OCI-LY7 (cell line): ENCODE results near the gene GIPC1. TPM values are rescaled to one million over a fixed set of nuclear protein-coding genes. Genes with fewer than 3 reads are reported as not detected.

Source experiments
- BruUV-seq: library from RNA; stranded (reverse); fragments of 400-500 nt; replicated peaks from 2 replicates; lab custom pipeline; 2021; lab: Mats Ljungman, UMichigan
- CTCF ChIA-PET: fragments of 300-600 bp; sonication (Branson Sonifier 250); formaldehyde crosslinking; loops from one replicate; lab custom pipeline; 2022; ENCODE audit warnings: antibody characterized with exemption; ENCODE audit not compliant: unreplicated experiment; lab: Charles Lee
- POLR2A ChIA-PET: fragments of 300-600 bp; sonication (Branson Sonifier 250); formaldehyde crosslinking; loops from one replicate; lab custom pipeline; 2022; ENCODE audit warnings: antibody characterized with exemption; lab: Charles Lee
- DNase-seq: peaks from one replicate; pipeline ENCODE4 v3.0.0-alpha.2; 2015; ENCODE audit warnings: low spot score
- H2AFZ ChIP-seq: fragments of 200-600 bp; sonication (generic), shearing (Covaris generic); 2 replicates; pipeline ENCODE4 v1.6.1; 2014; ENCODE audit warnings: mild to moderate bottlenecking, antibody characterized with exemption, low read length, moderate library complexity
- H3K27ac ChIP-seq: fragments of 200-600 bp; sonication (generic); 2 replicates; pipeline ENCODE4 v1.5.1; 2014; ENCODE audit warnings: mixed run types, low read depth, mild to moderate bottlenecking, moderate library complexity, low read length, inconsistent platforms; ENCODE audit not compliant: poor library complexity, severe bottlenecking
- H3K36me3 ChIP-seq: fragments of 200-600 bp; sonication (generic); 2 replicates; pipeline ENCODE4 v1.6.1; 2014; ENCODE audit warnings: mild to moderate bottlenecking, antibody characterized with exemption, low read length, moderate library complexity, mixed read lengths; ENCODE audit not compliant: insufficient read depth
- H3K4me1 ChIP-seq: fragments of 200-600 bp; sonication (generic); 2 replicates; pipeline ENCODE4 v1.5.1; 2014; ENCODE audit warnings: mild to moderate bottlenecking, low read length; ENCODE audit not compliant: insufficient read depth, poor library complexity, severe bottlenecking
- H3K4me2 ChIP-seq: fragments of 200-600 bp; sonication (generic); 2 replicates; pipeline ENCODE4 v1.6.1; 2014; ENCODE audit warnings: mild to moderate bottlenecking, low read length
- H3K4me3 ChIP-seq: fragments of 200-600 bp; sonication (generic); 2 replicates; pipeline ENCODE4 v1.5.1; 2014; ENCODE audit warnings: mild to moderate bottlenecking, low read depth, low read length; ENCODE audit not compliant: poor library complexity, severe bottlenecking
- H3K79me2 ChIP-seq: fragments of 200-600 bp; sonication (generic); 2 replicates; pipeline ENCODE4 v1.6.1; 2016; ENCODE audit warnings: low read depth, mild to moderate bottlenecking, low read length, moderate library complexity, mixed read lengths; ENCODE audit not compliant: insufficient read depth
- H3K9me2 ChIP-seq: fragments of 200-600 bp; sonication (generic); 2 replicates; pipeline ENCODE4 v1.6.1; 2016; ENCODE audit warnings: mild to moderate bottlenecking, low read length, mixed read lengths; ENCODE audit not compliant: insufficient read depth
- H3K9me3 ChIP-seq: fragments of 200-600 bp; sonication (generic); 2 replicates; pipeline ENCODE4 v1.6.1; 2014; ENCODE audit warnings: mild to moderate bottlenecking, mixed run types, low read length, mixed read lengths
- H4K20me1 ChIP-seq: fragments of 200-600 bp; sonication (generic); 2 replicates; pipeline ENCODE4 v1.6.1; 2014; ENCODE audit warnings: mild to moderate bottlenecking, antibody characterized with exemption, low read length, moderate library complexity, mixed read lengths; ENCODE audit not compliant: insufficient read depth
- EZH2phosphoT487 ChIP-seq: fragments of 200-600 bp; sonication (generic); IDR thresholded peaks from 2 replicates; pipeline ENCODE4 v1.6.1; 2018; ENCODE audit warnings: low read depth, borderline replicate concordance, mild to moderate bottlenecking, mixed run types, antibody characterized with exemption, low read length, moderate library complexity, mixed read lengths
- intact Hi-C: fragments of 100-400 bp; cut with micrococcal nuclease; formaldehyde crosslinking; loops from one replicate; pipeline ENCODE4 v1.10.0; 2022; ENCODE audit not compliant: unreplicated experiment
- total RNA-seq, 2 experiments: library from RNA; depleted of rRNA in 1 of 2; stranded (reverse); fragments of >200 nt in 1 of 2; shearing (Covaris generic) in 1 of 2; gene quantifications; 2 replicates each; pipeline ENCODE4 v1.2.3, GENCODE V29; 2014 to 2022
- TF ChIP-seq, protein P1 (sequence below): fragments of 200-600 bp; sonication (generic); conservative IDR thresholded peaks from 2 replicates; pipeline ENCODE4 v1.5.1; 2014; ENCODE audit warnings: mild to moderate bottlenecking, antibody characterized with exemption, low read length, moderate library complexity, mixed read lengths

GIPC1 gene
- total RNA-seq, 2 experiments from 2014 or later = 18.5 to 38.3 TPM

DNA sequence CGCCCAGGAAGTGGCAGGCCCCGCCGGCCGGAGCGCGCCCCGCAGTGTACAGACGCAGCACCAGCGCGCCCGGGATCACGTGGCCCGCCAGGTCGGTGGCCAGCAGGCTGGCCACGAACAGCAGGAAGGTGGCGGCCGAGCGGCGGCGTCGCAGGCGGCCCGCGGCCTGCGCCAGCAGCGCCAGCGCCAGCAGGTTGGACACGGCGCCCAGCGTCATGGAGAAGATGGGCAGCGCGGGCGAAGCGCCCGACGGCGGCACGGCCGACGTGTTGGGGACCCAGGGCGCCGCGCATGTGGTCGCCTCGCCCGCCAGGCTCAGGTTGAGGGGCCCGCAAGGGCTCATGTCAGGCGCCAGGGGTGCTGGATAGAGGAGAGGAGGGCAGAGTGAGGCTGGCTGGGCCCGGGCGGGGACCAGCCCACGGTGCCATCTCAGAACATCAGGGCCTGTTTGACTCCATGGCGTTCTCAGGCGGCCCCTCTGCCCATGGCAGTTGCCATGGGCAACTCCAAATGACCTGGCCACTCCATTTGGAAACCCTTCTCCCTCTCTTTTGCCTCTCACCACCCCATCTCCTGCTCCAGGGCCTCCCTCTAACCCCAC is 21.8 kb downstream of the GIPC1 start:
- TF ChIP-seq EZH2phosphoT487 = no peak
- TF ChIP-seq, protein P1, sequence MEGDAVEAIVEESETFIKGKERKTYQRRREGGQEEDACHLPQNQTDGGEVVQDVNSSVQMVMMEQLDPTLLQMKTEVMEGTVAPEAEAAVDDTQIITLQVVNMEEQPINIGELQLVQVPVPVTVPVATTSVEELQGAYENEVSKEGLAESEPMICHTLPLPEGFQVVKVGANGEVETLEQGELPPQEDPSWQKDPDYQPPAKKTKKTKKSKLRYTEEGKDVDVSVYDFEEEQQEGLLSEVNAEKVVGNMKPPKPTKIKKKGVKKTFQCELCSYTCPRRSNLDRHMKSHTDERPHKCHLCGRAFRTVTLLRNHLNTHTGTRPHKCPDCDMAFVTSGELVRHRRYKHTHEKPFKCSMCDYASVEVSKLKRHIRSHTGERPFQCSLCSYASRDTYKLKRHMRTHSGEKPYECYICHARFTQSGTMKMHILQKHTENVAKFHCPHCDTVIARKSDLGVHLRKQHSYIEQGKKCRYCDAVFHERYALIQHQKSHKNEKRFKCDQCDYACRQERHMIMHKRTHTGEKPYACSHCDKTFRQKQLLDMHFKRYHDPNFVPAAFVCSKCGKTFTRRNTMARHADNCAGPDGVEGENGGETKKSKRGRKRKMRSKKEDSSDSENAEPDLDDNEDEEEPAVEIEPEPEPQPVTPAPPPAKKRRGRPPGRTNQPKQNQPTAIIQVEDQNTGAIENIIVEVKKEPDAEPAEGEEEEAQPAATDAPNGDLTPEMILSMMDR = no peak
- Histone ChIP-seq H3K4me1 (no peaks in the 10 kb centered on the region), H3K9me3 (no peaks in the 10 kb centered on the region), H3K4me2 (no peak overlapping the region), H2AFZ (no peak overlapping the region), H4K20me1 (no peaks in the 10 kb centered on the region), H3K9me2 (no peaks in the 10 kb centered on the region), H3K36me3 (peaks cover 27% of the 10 kb centered on the region; the same call in 1 of the 2 replicates), H3K4me3 (no peak overlapping the region), H3K79me2 (no peaks in the 10 kb centered on the region), H3K27ac (no peak overlapping the region)
- no peak for DNase-seq
- ChIA-PET CTCF (no interaction called here), POLR2A (no interaction called here)
- BruUV-seq = no TSS peak
- intact Hi-C loops = loop anchor here (1.0 to 2.0 kb wide), 2 partner anchors 21 to 41 kb away; partner anchors contain the start of gene PKN1

DNA sequence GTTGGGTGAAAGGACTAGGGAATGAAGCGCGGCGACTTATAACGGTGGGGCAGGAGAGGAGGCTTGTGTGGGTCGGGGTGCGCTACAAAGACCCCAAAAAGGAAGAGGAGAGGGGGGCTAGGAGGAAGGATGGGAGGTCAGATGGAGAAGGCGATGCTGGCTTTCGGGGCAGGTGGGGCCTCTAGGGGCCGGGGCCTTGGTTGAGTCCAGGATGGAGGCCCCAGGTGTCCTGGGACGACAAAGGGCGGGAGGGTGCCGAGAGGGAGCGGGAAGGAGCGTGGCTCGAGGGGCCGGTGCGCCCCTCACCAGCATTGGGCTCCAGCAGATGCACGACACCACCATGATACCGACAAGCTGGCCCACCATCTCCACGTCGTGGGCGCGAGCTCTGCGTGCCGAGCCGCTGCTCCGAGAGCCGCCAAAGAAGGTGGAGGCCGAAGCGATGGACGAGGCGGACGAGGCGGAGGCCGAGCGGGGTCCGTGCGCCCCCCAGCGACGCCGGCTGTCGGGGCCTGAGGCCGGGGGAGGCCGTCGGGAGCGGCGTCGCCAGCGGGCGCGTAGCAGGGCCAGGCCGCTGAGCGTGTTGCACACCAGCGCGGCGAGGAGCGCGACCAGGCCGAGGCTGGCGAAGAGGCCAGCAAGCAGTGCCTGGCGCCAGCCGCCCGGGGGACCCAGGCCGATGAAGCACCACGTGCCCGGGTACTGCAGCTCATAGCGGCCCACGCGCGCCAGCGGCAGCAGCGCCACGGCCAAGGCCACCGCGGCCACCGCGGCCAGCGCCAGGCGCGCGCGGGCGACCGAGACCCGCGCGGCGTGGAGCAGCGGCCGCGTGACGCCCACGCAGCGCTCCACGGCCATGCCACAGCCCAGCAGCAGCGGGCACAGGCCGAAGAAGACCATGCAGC is 22.6 kb downstream of the GIPC1 start:
- H3K4me3 ChIP-seq = no peak overlapping the region
- POLR2A ChIA-PET = no interaction called here
- H3K9me2 ChIP-seq = no peaks in the 10 kb centered on the region
- H3K27ac ChIP-seq = no peak overlapping the region
- no TSS peak for BruUV-seq
- H3K79me2 ChIP-seq = no peaks in the 10 kb centered on the region
- TF ChIP-seq, protein P1 = no peak
- no peak overlapping the region for H2AFZ ChIP-seq
- intact Hi-C loops = loop anchor here (1.0 to 2.0 kb wide), 2 partner anchors 22 to 41 kb away; partner anchors contain the start of gene PKN1
- no peaks in the 10 kb centered on the region for H3K4me1 ChIP-seq
- peaks cover 30% of the 10 kb centered on the region for H3K36me3 ChIP-seq
- H3K9me3 ChIP-seq = no peaks in the 10 kb centered on the region
- H3K4me2 ChIP-seq = no peak overlapping the region
- DNase-seq = no peak
- CTCF ChIA-PET = no interaction called here
- no peaks in the 10 kb centered on the region for H4K20me1 ChIP-seq
